ENCODE data around the gene NELL1. TPM values are rescaled to one million over a fixed set of nuclear protein-coding genes. Genes with fewer than 3 reads are reported as not detected.
"Not testable (repeated sequence)": the region's sequence is repeated elsewhere in the genome, so short reads cannot be mapped to it uniquely, and the experiment has no call there.

NELL1 gene
- total RNA-seq, 6 donors from 2014 or later, result 0.26 TPM; not detected in 5

DNA sequence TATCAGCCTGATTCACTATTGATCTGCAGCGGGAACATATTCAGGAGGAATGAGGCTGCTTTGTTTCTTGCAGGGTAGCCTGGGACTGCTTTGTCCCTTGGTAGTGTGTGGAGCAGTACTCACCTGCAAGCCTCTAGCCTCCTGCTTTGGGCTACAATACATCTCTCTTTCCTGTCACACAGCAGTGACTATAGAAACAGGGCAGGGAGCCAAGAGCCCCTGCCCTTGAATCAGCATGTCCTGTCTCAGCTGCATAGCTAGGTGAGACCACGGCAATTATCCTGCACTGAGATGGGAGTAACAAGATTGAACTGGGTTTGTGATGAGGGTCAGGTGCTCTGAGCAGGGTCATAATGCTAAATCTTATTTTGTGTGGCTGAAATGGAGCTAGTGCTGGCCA is 191.9 kb downstream of the NELL1 start:
- no peak for TF ChIP-seq EP300 (IDR thresholded peaks at IDR 0.05)
- TF ChIP-seq POLR2AphosphoS5 (IDR thresholded peaks at IDR 0.05), result no peak
- TF ChIP-seq, protein P1, sequence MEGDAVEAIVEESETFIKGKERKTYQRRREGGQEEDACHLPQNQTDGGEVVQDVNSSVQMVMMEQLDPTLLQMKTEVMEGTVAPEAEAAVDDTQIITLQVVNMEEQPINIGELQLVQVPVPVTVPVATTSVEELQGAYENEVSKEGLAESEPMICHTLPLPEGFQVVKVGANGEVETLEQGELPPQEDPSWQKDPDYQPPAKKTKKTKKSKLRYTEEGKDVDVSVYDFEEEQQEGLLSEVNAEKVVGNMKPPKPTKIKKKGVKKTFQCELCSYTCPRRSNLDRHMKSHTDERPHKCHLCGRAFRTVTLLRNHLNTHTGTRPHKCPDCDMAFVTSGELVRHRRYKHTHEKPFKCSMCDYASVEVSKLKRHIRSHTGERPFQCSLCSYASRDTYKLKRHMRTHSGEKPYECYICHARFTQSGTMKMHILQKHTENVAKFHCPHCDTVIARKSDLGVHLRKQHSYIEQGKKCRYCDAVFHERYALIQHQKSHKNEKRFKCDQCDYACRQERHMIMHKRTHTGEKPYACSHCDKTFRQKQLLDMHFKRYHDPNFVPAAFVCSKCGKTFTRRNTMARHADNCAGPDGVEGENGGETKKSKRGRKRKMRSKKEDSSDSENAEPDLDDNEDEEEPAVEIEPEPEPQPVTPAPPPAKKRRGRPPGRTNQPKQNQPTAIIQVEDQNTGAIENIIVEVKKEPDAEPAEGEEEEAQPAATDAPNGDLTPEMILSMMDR (IDR thresholded peaks at IDR 0.05), result no peak
- TF ChIP-seq POLR2A (IDR thresholded peaks at IDR 0.05), result no peak
- Histone ChIP-seq H3K9me3 (no peaks in the 10 kb centered on the region), H3K27me3 (no peaks in the 10 kb centered on the region), H3K36me3 (no peaks in the 10 kb centered on the region), H3K4me3 (no peak overlapping the region), H3K27ac (no peak overlapping the region), H3K4me1 (no peaks in the 10 kb centered on the region)
- no peak for DNase-seq
- 77 to 91% methylated on average over 1 to 2 of the region's 2 CpGs for WGBS, 2 donors
- ATAC-seq (ENCODE audit: low FRiP score in 2 of 2), result no peak

DNA sequence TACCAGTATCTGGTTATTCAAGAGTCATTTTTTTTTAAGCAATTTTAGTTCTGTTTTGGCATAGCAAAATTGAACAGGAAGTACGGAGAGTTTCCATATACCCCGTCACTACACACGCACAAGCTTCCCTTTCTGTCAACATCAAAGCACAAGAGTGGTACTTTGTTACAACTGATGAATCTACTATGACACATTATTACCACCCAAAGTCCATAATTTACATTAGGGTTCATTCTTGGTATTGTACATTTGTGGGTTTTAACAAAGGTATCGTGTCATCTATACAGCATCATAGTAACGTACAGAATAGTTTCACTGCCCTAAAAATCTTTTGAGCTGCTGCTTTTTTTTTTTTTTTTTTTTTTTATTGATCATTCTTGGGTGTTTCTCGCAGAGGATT is 192.9 kb downstream of the NELL1 start:
- H3K4me3 ChIP-seq; H3K9me3 ChIP-seq; H3K27ac ChIP-seq; H3K36me3 ChIP-seq; H3K4me1 ChIP-seq; ATAC-seq (ENCODE audit: low FRiP score in 2 of 2); DNase-seq; H3K27me3 ChIP-seq: not testable (repeated sequence)
- 56 to 64% methylated on average over 6 of the region's 6 CpGs for WGBS, 2 donors

DNA sequence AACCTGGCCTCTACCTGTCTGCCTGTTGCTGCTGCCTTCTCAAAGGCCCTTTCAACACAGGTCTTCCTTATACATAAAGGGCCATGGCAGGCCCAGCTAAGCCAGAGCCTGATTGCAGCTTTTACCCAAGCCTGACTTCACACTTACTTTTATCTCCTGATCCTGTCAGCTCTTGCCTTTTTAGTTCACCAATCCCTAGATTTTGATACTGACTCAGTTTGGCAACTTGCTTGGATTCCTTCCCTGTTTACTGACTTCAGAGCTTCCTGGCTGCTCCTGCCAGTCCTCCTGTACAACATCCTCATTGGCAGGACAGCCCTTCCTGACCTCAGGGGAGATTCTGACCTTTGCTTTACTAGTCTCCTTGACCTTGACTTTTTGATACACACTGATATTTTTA is 195.2 kb downstream of the NELL1 start:
- Histone ChIP-seq H3K27me3 (no peaks in the 10 kb centered on the region), H3K4me3 (no peak overlapping the region), H3K36me3 (no peaks in the 10 kb centered on the region), H3K4me1 (no peaks in the 10 kb centered on the region), H3K9me3 (no peaks in the 10 kb centered on the region), H3K27ac (no peak overlapping the region)
- DNase-seq (no peak), ATAC-seq (ENCODE audit: low FRiP score in 2 of 2) (no peak)
- no peak for TF ChIP-seq EP300 (IDR thresholded peaks at IDR 0.05)

DNA sequence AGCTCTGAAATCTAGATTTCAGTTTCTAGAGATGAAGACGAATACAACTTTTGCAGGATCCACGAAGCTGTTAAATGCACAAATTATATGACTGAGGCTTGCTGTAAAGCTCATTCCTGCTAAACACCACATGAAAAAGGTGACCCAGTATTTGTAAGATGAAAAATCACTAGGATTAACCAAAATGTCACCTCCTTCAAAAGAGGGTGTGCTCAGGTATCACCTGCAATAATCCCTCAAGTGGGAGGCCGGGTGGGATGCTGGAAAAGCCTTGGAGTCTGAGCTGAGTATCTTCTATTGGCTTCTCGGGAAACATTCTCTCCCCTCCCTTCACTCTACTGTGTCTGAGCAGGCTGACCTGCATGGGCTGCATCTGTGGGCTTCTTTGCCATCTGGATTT is 195.8 kb downstream of the NELL1 start:
- H3K27ac ChIP-seq, result no peak overlapping the region
- H3K4me3 ChIP-seq, result no peak overlapping the region
- TF ChIP-seq, protein P1 (IDR thresholded peaks at IDR 0.05), result no peak
- ATAC-seq (ENCODE audit: low FRiP score in 2 of 2), result no peak
- no peak for DNase-seq
- H3K9me3 ChIP-seq, result no peaks in the 10 kb centered on the region
- no peaks in the 10 kb centered on the region for H3K27me3 ChIP-seq
- no peaks in the 10 kb centered on the region for H3K4me1 ChIP-seq
- WGBS, 2 donors, result 72 to 77% methylated on average over 4 of the region's 4 CpGs
- no peaks in the 10 kb centered on the region for H3K36me3 ChIP-seq

DNA sequence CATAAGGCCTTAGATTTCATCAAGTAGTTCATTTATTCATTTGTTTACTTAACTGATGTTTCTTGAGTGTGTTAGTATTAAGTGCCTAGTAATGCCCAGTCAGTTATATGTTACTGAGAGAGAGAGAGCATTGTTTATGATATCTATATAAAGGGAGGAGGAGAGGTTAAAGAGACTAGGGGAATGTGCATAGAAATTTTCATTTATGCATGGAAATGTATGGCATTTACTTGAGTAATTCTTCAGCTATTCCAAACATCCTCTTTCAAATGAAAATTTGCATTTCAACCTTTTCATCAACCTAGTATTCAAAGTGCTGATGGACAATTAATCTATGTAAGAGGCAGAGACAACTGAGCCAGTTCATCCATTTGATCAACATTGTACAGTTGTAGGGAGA is 199.7 kb downstream of the NELL1 start:
- Histone ChIP-seq H3K4me1 (no peaks in the 10 kb centered on the region), H3K4me3 (no peak overlapping the region), H3K36me3 (no peaks in the 10 kb centered on the region), H3K27ac (no peak overlapping the region), H3K27me3 (no peaks in the 10 kb centered on the region), H3K9me3 (no peaks in the 10 kb centered on the region)
- TF ChIP-seq POLR2A (IDR thresholded peaks at IDR 0.05), result no peak
- TF ChIP-seq, protein P1 (IDR thresholded peaks at IDR 0.05), result no peak
- no peak for TF ChIP-seq EP300 (IDR thresholded peaks at IDR 0.05)
- TF ChIP-seq POLR2AphosphoS5 (IDR thresholded peaks at IDR 0.05), result no peak
- DNase-seq (no peak), ATAC-seq (ENCODE audit: low FRiP score in 2 of 2) (no peak)

DNA sequence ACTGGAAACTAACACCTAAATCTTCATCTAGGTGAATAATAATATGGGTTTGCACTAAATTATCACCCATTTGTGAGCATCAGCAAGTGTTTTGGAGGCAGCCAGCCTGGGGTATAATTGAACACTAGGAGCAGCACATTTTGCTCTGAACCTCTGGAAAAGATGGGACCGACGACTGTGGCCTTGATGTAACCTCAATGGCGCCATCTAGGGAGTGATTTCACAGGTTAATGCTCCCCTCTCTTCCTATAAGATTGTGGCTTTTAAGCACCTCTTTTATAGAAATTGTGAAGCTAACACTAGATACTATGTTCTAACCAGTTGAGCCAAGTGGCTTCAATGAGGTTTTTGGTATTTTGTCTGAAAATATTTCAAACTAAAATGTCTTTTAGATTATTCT is 203.7 kb downstream of the NELL1 start:
- WGBS, 2 donors, result 7 to 15% methylated on average over 3 of the region's 3 CpGs
- H3K4me1 ChIP-seq, result no peaks in the 10 kb centered on the region
- H3K4me3 ChIP-seq, result no peak overlapping the region
- H3K9me3 ChIP-seq, result no peaks in the 10 kb centered on the region
- no peaks in the 10 kb centered on the region for H3K36me3 ChIP-seq
- ATAC-seq (ENCODE audit: low FRiP score in 2 of 2) (no peak), DNase-seq (no peak)
- TF ChIP-seq POLR2AphosphoS5 (IDR thresholded peaks at IDR 0.05) (no peak), POLR2A (IDR thresholded peaks at IDR 0.05) (no peak)
- TF ChIP-seq, protein P1 (IDR thresholded peaks at IDR 0.05), result no peak
- no peaks in the 10 kb centered on the region for H3K27me3 ChIP-seq
- no peak overlapping the region for H3K27ac ChIP-seq

All from upper lobe of left lung (tissue), 6 donors.